Measurements from ENCODE around the gene RYR3.

The RYR3 gene

GRCh38 chr15:33392453-33392852 is 81.7 kb downstream of the RYR3 start:
- no peak for DNase-seq

- no peak for DNase-seq
Measured at GRCh38 chr15:33393546-33393945, 82.8 kb downstream of the RYR3 start.

DNA sequence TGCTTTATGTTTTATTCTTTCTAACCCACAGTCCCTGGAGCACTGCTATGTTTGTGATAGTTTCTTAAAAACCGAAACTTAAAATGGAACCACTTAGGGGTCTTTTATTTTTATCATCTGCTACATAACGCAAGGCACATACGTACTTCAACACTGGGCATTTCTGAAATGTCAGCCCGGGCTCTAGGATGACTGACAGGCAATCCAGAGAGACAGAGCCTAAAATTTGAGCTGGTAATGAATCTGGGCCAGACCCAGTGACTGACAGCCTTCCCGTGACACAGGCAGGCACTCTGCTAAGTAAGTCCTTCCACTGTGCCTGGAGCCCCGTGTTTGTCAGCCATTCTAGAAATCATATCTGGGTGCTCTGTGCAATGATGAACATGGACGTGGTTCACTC is 84.6 kb downstream of the RYR3 start:
- DNase-seq, result no peak

DNA sequence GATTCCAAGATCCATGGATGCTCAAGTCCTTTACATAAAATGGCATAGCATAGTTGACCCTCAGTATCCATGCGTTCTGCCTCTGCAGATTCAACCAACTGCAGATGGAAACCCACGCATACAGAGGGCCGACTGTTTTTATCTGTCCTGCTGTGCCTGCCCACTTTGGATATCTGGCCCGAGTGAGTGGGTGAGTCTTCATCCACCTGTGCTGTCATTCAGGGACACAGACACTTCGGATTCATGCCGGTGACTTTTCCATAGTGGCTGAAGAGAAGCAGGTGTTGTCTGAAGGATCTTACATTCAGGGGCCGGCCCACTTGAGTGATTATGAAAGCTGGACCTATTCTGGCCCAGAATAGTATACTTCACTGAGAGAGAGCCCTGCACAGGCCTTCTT is 85.1 kb downstream of the RYR3 start:
- DNase-seq, result no peak

DNA sequence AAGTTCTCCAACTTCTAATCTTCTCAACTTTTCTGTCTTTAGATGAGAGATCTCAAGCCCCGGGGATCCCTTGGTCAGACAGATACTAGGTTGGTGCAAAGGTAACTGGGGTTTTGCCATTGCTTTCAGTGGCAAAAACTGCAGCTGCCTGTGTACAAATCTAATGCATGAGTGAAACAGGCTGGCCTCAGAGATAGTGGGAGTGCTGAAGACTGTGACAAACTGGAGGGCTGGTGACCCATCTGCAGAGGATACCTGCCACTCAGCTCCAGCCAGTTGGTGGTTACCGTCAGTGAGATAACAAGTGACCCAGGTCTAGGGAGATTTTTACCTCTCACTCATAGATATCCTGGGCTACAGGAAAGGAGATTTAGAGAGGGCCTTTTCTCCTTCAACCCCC is 85.7 kb downstream of the RYR3 start:
- DNase-seq, result no peak

DNA sequence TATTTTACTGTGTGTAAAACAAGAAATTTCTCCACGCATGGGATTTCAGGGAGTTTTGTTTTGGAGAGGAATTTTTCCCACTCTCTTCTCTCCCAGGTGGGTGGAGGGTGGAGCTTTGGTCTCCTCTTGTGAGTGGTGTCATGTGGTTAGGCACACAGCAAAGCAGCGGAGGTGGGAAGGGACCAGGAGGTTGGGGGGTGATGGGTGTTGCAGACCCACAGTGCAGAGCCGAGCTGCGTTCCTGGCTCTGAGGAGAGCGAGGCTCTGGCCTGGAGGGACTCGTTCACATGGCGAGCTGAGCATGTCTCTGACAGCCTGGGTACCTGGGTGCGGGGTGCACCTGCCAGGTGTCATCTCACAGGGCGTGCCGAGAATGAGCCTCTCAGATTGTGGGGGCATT is 87.8 kb downstream of the RYR3 start:
- DNase-seq, result no peak

DNA sequence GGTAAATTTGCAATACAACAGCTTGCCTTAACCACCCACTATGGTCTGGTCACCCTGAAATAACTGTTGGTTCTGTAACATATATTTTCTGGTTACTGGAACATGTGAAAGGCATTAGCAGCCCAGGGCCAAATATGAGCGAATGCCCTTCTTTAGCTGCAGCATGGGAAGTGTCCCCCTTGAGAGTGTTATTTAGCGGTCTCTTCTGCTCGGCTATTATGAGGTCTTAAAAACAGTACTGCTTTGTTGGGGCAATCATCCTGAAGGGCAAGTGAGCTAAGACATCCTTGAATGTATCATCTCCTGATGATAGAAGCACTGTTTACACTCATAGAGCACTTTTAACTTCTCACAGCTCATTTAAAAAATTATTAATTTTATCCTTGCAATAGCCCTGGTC is 90.2 kb downstream of the RYR3 start:
- no peak for DNase-seq

DNA sequence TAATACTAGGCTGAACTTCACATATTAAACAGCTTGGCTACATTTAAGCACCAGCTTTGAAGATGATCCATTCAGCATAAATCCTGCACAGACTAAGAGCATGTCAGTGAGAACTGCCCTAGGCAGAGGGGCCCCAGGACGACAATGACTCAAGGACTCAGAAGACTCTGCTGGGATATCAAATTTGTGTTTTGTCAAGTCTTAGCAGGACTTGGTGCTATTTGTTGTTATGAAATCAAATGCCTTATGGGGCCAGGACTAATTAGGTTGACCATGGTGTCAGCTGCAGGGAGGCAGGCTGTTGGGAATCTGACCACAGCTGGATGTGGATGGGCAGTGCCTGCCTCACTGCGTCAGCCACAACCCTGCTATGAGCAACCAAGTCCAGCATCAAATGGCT is 91.8 kb downstream of the RYR3 start:
- no peak for DNase-seq

GRCh38 chr15:33405096-33405495 is 94.3 kb downstream of the RYR3 start:
- DNase-seq, result no peak

- DNase-seq, result no peak
Measured at GRCh38 chr15:33411596-33412540, 101.1 kb downstream of the RYR3 start.

- DNase-seq, result no peak
Measured at GRCh38 chr15:33419701-33420100, 108.9 kb downstream of the RYR3 start.

- no peak for DNase-seq
Measured at GRCh38 chr15:33424025-33424424, 113.3 kb downstream of the RYR3 start.

- DNase-seq, result no peak
Measured at GRCh38 chr15:33425142-33425541, 114.4 kb downstream of the RYR3 start.

DNA sequence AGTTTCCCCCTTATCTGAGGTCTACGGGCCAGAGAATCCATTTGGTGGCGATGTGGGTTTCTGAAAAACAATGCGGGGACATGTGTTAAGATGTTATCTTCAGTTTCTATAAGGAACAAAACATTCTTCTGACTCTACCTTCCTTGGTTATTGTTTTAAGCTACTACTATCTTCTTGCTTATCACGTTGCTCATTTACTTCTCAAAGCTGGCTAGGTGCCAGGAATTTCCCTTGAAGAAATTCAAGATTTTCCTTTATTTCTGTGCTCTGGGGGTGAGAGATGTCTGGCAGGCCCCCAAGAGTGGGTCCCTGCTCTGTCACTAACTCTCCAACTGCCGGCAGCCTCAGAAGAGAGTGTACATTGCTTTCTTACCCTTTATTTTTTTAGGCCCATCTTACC is 119.8 kb downstream of the RYR3 start:
- DNase-seq, result no peak

GRCh38 chr15:33433821-33434220 is 123.1 kb downstream of the RYR3 start:
- DNase-seq, result no peak

- DNase-seq, result no peak
Measured at GRCh38 chr15:33438396-33438795, 127.6 kb downstream of the RYR3 start.

- DNase-seq, result no peak
Measured at GRCh38 chr15:33440900-33441299, 130.1 kb downstream of the RYR3 start.

GRCh38 chr15:33442449-33442848 is 131.7 kb downstream of the RYR3 start:
- no peak for DNase-seq

DNA sequence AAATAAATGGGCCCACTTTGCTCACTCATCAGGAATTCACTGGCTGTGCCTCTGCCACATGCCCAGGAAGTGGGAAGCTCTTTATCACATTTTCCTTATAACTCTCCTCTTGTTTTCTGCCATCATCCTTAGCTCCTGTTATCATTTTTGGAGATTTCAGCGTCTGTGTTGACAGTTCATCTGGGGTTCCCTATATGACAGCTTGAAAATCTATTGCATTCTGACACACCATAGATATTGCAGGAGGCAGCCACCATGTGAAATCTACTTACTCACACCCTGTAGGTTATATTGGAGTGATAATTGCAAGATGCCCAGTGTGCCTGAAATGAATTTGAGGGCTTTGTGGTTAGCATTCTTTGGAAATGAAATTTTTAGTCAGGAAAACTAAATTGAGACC is 132.9 kb downstream of the RYR3 start:
- DNase-seq, result no peak

- DNase-seq, result no peak
Measured at GRCh38 chr15:33445984-33446383, 135.2 kb downstream of the RYR3 start.

DNA sequence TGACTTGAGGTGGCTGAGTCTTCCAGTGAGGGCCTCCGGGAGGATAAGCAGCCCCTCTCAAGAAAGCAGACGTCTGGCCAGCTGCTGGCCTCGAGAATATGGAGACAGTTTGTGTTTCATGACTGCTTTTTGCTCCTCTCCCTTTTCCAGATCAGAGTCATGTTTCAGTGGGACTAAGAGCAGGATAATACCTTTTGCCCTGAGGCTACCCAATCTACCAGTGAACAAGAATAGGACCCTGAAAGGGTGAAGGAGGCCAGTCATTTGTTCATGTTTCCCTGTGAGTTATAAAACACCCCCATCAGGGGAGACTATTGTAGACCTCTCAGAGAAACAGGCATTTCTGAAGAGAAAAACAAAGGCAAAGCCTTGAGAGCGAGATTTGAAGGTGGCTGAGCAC is 137.4 kb downstream of the RYR3 start:
- DNase-seq, result no peak

DNA sequence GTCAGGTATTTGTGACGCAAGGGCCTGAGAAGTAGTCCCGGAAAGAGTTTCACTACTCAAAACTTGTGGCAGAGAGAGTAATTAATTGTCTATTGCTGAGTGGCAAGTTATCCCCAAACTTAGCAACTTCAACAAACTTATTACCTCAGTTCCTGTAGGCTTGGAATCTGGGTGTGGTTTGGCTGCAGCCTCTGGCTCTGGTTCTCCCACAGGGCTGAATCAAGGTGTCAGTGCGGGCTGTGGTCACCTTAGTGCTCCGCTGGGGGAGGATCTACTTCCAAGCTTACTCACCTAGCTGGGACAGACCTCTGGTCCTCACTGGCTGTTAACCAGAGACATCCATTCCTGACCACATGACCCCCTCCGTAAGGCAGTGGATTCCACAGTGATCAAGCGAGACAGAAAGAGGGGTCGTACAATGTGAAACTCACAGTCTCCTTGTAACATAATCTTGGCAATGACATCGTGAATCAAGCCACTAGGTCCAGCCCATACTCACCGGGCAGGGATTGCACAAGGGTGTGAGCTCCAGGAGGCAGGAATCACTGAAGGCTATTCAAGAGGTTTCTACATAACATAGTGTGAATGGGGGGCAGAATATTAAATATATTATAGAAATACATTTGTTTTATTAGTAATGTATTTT is 138.3 kb downstream of the RYR3 start:
- DNase-seq, result no peak

DNA sequence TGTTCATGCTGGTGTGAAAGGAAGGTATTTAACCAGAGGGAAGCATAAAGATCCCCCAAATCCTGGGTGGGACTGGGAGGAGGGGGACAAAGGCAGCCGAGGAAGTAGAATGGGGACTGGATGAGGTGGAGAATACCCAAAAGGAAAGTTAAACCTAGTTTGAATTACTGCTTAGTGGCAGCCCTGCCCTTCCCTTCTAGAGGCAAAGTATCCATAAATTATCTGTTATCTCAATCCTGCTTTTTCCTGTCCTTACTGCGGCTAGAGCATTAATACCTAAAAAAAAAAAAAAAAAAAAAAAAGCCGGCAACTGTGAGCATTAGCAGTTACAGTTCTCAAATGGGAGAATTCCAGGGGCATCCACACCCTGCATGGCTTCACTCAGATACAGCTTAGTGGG is 139.0 kb downstream of the RYR3 start:
- DNase-seq, result no peak

- DNase-seq, result no peak
Measured at GRCh38 chr15:33451385-33451784, 140.6 kb downstream of the RYR3 start.

- DNase-seq, result no peak
Measured at GRCh38 chr15:33453761-33454160, 143.0 kb downstream of the RYR3 start.
